ENCODE measurements around the gene MACROD2. TPM values are rescaled to one million over a fixed set of nuclear protein-coding genes. Genes with fewer than 3 reads are reported as not detected.

MACROD2 gene
- total RNA-seq, 1 donor from 2014 or later: 78.2 TPM

DNA sequence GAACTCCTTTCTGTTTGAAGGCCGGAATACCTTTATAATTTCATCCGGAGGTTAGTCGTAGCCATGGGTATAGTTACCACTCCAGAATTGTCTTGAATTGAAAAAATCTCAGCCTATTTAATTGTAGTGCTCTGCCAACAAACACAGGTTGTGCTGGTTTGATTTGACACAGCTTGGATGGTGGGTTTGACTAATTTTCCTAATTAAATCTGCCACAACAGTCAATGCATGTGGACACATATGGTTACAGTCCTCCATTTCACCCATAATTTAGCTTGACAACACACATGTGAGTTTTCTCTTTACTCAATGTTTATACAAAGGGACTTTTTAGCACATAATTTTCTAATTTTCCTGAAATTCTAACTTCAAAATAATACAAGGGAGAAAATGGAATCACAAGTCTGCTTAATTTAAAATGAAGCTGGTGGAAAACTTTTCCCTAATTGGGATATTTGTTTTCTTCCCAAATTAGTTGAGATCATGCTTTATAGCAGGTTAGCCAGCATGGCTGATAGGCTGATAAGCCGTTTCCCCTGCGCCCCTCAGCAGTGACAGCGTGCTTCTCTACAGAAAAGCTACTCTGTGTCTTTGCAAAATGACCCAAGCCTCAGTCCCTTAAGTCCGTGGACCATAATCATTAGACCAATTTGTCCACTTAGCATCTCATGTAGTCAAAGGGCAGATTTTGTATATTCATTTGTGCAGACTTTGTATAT, 805.5 kb downstream of the MACROD2 start:
- no peaks in the 10 kb centered on the region for H3K36me3 ChIP-seq
- H3K27ac ChIP-seq: no peak overlapping the region
- ATAC-seq (no peak), DNase-seq (no peak)
- no peak overlapping the region for H3K4me3 ChIP-seq
- H3K27me3 ChIP-seq: no peaks in the 10 kb centered on the region
- intact Hi-C loops (cut with DNase I): no loop called here
- TF ChIP-seq, protein P1, sequence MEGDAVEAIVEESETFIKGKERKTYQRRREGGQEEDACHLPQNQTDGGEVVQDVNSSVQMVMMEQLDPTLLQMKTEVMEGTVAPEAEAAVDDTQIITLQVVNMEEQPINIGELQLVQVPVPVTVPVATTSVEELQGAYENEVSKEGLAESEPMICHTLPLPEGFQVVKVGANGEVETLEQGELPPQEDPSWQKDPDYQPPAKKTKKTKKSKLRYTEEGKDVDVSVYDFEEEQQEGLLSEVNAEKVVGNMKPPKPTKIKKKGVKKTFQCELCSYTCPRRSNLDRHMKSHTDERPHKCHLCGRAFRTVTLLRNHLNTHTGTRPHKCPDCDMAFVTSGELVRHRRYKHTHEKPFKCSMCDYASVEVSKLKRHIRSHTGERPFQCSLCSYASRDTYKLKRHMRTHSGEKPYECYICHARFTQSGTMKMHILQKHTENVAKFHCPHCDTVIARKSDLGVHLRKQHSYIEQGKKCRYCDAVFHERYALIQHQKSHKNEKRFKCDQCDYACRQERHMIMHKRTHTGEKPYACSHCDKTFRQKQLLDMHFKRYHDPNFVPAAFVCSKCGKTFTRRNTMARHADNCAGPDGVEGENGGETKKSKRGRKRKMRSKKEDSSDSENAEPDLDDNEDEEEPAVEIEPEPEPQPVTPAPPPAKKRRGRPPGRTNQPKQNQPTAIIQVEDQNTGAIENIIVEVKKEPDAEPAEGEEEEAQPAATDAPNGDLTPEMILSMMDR (IDR thresholded peaks at IDR 0.05): no peak
- H3K4me1 ChIP-seq: no peaks in the 10 kb centered on the region
- H3K9me3 ChIP-seq: no peaks in the 10 kb centered on the region

DNA sequence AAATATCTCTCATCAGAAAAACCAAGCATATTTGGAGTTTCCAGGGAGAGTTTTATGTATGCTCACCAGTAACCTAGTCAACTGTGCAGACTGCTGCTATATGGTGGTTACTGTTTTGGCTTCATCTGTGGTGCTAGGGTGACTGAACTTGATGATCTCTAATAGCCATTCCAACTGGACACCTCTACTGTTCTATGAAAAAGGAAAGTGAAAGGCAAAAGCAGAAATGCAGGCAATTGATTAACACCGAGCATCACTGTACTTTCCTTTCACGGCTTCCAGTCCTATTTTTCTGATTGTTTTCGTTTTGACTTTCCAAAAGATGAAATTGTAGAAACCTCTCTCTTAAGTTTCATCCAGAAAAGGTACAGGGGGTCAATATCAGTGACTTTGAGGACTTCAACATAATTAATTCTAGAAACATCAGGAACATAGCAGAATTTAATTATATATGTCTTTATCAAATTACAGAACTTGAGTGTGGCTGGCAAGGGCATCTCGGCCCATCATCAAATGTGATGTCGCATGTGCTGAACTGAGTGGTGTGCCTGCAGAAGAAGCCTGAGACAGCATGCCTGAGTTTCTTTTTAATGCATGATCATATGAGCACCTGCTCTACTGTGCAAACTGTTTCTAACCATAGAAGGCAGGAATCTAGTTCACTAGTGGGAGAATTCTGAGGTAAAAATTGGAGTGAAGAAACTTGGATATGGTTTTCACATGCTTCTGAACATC, 806.4 kb downstream of the MACROD2 start:
- no peaks in the 10 kb centered on the region for H3K9me3 ChIP-seq
- DNase-seq (no peak), ATAC-seq (no peak)
- intact Hi-C loops (cut with DNase I): no loop called here
- TF ChIP-seq, protein P1 (IDR thresholded peaks at IDR 0.05): no peak
- no peaks in the 10 kb centered on the region for H3K27me3 ChIP-seq
- H3K36me3 ChIP-seq: no peaks in the 10 kb centered on the region
- no peak overlapping the region for H3K27ac ChIP-seq
- no peak overlapping the region for H3K4me3 ChIP-seq
- H3K4me1 ChIP-seq: no peaks in the 10 kb centered on the region

GRCh38 chr20:14807224-14807623, 811.9 kb downstream of the MACROD2 start:
- H3K27me3 ChIP-seq: no peaks in the 10 kb centered on the region
- no peaks in the 10 kb centered on the region for H3K4me1 ChIP-seq
- TF ChIP-seq, protein P1 (IDR thresholded peaks at IDR 0.05): no peak
- intact Hi-C loops (cut with DNase I): no loop called here
- H3K9me3 ChIP-seq: peaks cover 4% of the 10 kb centered on the region
- no peaks in the 10 kb centered on the region for H3K36me3 ChIP-seq
- no peak overlapping the region for H3K27ac ChIP-seq
- DNase-seq: no peak
- ATAC-seq: no peak
- H3K4me3 ChIP-seq: no peak overlapping the region

- no peaks in the 10 kb centered on the region for H3K4me1 ChIP-seq
- ATAC-seq: no peak
- H3K36me3 ChIP-seq: no peaks in the 10 kb centered on the region
- no peak overlapping the region for H3K27ac ChIP-seq
- no peak overlapping the region for H3K4me3 ChIP-seq
- intact Hi-C loops (cut with DNase I): no loop called here
- H3K27me3 ChIP-seq: no peaks in the 10 kb centered on the region
- TF ChIP-seq, protein P1 (IDR thresholded peaks at IDR 0.05): no peak
- no peak for DNase-seq
- H3K9me3 ChIP-seq: no peaks in the 10 kb centered on the region
Observed at GRCh38 chr20:14815340-14815739, 820.0 kb downstream of the MACROD2 start.

GRCh38 chr20:14816471-14816870, 821.2 kb downstream of the MACROD2 start:
- TF ChIP-seq, protein P1 (IDR thresholded peaks at IDR 0.05): no peak
- no peak overlapping the region for H3K27ac ChIP-seq
- H3K27me3 ChIP-seq: no peaks in the 10 kb centered on the region
- DNase-seq (no peak), ATAC-seq (no peak)
- intact Hi-C loops (cut with DNase I): no loop called here
- no peaks in the 10 kb centered on the region for H3K36me3 ChIP-seq
- H3K4me1 ChIP-seq: no peaks in the 10 kb centered on the region
- no peaks in the 10 kb centered on the region for H3K9me3 ChIP-seq
- no peak overlapping the region for H3K4me3 ChIP-seq

All from upper lobe of right lung (tissue), 1 donor.